Dedifferentiated amniotic fluid mesenchymal stem cell (primary cell): ENCODE data around the gene CELF2.
"Not testable (repeated sequence)": the region's sequence is repeated elsewhere in the genome, so short reads cannot be mapped to it uniquely, and the experiment has no call there.

Experiments
- DNase-seq: peaks from one replicate; pipeline ENCODE4 v3.0.0-alpha.2; 2016; ENCODE audit errors: extremely low spot score

Gene CELF2

DNA sequence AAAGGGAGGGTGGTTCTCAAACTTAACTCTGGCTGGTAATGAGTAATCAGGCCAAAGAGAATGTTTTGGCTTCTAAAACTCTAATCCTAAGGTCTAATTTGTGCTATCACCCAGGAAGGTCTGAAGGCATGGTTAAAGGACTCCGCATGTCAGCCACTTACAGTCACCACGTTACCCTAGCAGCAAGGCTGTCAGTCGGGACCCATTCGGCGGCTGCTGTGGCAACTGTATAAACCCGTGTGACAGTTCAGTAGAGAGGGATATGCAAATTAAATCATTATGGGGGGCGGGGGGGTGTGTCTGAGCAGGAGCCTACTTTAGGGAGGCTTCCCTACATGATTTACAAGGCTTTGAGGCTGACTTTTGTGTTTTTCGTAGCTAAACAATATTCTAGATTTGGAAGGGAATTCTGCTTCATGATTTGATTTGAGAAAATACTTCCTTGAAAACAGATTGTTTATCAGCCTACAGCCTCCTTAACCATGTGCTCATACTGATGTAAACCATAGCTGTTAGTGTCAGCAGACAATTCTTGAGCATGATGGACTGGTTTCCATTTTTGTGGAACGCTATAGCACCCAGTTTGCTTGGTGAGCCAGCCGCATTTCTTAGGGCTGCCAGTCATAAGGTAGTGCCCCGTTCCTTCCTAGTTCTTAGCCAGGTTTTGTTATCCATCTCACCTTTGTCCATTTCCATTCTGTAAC lies 309.4 kb downstream of the CELF2 start:
- no peak for DNase-seq

DNA sequence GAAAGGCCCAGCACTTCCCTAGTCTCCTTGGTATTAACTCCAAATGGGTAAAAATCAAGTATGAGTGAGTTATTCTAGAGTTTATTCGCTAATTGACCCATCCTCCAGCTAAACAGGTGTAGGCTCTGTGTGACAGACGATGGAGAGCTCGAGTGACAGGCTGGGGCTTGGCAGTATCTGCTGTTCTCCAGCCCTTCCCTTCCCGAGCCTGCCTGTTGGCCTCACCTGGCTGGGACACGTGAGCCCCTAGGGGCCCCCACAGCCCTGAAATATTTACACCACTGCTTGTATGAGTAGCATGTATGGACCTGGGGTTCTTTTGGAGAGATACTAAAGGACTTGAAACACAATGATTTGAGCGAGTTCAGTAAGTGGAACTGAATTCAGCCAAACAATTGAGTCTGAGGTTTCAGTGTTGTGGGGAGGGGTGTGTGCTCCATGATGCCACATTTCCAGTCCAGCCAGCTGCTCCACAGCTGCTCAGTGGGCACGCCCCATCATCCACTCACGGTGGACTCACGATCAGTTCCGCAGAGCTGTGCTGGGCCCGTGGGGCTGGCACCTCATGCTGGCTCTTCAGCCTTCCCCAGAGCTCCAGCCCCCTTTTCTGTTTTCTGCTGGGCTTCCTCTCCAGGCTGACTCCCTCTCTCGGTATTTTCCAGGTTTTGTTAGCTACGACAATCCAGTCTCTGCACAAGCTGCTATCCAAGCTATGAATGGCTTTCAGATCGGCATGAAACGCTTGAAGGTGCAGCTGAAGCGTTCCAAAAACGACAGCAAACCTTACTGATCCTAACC lies 310.8 kb downstream of the CELF2 start:
- DNase-seq = no peak

DNA sequence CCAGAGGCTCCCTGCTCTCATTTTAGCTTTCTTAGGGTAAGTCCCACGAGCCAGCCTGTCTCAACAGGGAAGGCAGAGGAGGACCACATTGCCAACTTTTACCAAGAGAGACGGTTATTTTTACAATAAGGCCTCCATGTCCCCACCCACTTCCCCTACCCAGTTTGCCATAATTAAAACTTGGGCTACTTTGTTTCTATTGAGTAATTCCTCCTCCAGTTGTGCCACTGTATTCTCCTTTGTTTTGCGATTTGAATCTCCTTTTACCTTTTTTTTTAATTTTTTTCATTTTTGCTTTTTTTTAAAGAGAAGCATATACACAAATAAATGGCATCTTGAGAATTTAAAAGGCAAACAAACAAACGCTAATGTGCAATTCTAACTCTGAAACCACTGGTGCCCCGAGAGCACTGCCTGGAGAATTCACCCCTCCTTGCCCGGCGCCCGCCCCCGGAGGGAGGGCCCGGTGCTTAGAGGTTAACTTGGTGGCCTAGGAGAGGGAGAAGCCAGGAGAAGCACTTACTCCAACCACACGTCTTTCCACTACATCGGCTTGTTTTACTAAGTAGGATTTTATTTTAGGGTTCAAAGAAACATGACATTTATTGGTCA lies 311.5 kb downstream of the CELF2 start:
- DNase-seq = no peak

DNA sequence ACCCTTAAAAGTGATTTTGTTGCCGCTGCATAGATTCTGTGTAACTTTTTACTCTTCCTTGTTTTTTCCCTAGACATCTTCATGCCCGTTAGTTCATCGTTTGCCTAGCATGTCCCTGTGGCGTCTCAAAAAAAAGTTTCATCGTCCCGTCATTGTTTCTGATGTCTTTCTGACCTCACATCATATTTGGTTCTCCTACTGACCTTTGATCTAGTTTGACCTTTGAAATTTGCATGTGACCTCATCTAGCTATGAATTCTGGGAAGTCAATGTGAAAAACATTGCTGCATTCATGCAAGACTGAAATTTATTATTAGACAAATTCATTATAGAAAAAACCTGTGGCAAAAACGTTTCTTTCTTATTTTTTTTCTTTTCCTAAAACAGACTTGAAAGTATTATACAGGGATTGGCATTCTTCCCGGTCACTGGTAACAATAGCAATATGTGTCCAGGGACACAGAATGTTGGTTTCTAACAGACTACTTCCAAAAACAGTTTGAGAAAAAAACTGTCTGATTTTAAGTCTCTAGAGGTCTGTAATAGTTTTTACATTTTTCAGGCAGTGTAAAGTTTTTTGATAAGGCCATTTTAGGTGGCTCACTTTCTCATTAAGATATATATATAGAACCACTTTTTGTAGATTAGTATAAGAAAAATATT lies 312.8 kb downstream of the CELF2 start:
- DNase-seq = no peak

DNA sequence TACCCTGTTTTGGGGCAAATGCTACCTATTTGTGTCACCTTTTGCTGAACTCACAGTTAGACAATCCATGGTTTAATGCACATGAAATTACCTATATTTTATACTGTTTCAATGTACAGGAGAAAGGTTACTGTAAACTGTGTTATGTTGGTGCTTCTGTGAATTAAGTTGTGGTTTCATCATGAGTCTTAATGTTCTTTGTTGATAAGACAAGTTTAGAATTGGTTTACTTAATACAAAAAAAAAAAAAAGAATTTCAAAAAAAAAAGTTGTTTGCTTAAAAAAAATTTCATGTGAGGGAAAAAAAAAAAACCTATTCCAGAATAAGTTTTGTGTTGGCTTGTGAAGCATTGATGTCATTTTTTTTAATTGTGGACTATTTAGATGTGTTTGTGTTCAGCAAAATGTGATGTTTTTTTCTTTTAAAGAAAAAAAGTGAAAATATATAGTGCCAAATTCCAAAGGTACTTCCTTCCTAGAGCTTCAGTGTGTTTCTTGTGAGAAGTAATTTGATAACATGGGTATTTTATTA lies 313.4 kb downstream of the CELF2 start:
- DNase-seq = no peak

DNA sequence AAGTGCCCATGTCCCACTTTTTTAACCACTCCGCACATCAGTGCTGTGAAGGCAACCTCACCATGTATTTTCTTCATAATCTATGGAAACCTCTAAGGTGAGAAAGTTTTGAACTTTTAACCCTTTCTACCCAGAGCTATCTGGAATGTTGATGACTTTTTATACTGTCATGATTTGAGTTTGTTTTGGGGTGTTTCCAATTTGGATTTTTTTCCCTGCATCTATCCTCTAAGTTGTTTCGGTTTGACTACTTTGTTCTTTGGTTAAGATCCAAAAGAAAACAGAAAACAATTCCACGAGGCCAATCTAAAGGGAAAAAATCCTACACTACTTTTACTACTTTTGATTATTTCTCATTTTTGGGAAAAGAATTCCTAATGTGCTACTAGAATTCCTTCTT lies 314.1 kb downstream of the CELF2 start:
- no peak for DNase-seq

DNA sequence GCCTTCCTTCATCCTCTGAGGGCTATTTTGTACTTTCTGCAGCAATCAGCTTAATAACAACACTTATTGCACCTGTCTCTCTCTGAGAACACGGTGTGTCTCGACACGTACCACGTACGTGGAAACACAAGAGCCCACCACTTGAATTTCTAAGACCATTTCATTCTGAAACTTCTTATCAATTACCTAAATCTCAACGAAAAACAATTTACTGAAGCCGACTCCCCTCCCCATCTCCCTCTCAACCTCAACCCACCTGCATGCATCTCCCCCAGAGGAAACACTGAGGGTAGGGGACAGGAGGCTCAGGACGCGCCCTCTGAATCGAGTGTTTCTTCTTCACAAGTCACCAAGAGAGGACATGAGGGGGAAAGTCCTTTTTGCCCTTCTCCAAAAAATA lies 315.2 kb downstream of the CELF2 start:
- no peak for DNase-seq

DNA sequence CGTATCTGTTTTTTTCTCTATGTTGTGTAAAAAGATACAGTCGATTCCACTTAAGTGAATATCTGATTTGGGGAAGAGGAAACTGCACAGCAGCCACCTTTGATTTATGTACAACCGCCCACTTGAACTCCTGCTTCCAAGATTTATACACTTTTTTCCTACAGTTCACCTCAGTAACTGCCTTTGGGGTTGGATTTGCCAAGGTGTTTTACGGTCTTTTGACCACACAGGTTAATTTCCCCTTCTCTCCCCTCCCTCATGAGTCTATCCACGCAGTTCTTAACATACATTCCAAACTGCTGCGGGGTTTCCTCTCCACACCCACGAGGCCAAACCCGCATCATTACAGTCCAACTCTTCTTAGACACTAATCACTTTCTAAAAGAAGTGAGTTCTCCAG lies 316.8 kb downstream of the CELF2 start:
- DNase-seq = no peak

DNA sequence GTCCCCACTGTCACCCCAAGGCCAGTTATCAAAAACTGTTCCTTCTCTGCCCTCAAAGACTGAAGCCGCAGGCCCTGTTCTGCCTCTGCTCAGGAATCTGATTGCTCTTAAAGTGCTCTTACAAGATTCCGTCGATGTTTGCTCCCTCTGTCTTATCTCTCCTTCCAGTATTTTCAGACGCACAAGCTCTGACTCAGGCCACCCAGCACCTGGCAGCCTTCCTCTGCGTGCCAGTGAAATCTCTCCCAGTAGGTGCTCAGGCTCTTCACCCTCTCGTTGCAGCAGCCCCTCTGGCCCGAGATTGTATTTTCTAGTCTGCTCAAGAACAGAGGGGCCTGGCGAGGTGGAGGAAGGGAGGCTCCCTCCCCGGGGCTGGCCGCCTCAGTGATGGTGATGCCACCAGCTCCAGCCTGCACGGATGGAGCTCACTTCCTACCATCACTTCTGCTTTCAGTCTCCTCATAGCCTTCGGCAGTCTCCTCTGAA lies 317.5 kb downstream of the CELF2 start:
- no peak for DNase-seq

DNA sequence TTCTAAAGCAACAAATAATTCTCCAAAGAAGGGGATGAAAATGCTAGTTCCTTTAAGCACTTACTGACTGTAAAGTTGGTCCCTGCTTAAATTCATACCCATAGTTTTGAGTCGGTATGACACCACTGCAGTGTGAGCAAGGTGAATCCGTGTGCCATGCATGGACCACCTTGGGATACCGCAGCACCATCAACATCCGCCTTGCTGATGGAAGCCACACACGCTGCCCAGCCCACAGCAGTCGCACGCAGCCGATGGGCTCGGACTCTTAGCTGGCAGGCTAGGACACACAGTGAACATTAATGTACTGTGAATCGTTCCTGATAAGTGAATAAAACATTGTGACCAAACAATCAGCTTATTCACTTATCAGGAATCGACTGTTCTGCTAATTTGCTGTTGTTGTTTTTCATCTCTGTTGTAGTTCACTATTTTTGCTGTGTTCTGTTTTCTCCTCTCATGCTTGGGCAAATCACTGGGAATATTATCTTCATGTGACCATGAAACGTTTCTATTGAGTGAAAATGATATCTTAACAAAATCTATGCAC lies 318.3 kb downstream of the CELF2 start:
- DNase-seq = no peak

DNA sequence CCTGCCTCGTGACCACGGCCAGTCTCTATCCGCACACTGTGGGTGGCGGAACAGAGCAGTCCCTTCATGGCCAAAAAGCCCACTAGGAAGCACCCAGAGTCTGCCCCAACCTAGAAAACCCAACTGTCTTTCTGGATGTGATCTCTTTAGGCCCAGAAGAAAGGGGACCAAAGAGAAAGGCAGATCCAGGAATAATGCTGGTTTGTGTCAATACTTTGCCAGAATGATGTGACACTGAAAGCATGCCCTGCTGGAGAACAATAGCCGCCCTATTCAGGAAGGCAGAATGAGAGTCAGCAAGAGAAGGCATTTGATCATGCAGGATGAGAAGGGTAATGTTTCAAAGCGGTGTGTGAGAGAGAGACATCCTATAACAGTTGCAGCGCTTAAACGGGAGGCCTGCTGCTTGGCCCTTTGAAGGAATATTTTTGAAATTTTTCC lies 319.1 kb downstream of the CELF2 start:
- DNase-seq = no peak

DNA sequence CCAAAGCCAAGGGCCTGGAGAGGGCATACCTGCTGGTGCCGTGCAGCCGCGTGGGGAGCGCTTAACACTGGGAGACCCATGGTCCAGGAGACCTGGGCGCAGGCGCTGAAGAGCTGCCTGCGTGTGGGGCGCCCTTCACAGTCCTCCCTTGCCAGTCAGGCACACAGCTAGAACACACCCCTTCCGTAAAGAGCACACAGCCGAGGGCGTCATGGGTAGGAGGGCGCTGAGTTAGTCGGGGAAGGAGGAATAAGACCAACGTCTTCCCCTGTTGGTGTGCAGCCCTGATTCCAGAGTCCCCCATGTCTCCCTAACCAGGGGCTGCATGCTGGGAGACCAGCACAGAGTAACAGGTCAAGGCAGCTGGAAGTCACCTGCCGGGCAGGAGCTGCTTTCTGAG lies 319.8 kb downstream of the CELF2 start:
- DNase-seq = no peak

DNA sequence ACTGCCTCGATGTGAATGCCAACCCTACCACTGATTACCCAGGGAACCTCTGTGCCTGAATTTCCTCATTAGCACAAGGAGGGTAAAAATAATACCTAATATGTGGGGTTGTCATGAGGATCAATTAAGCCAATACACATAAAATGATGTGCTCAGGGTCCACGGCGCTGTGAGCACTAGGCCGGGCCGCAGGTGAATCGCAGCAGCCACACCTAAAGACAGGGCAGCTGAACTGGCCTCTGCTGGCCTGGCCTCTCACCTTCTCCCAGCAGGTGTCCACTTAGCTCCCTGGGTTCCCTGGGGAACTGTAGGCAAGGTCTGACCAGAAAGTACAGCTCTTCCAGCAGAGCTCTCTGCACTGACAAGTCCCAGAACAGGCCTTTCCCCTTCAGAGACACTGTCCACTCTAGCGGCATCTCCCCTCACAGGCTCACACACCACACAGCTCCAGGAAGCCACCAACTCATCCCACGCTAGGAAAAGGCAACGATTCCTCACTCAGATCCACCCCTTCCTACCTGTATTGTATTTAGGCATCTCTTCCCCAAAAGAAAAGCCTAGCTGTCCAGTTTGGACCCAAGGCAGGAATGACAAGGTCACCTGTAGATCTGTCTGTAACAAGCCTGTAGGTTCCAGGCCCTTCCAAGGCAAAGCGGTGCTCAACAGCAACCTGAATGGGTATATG lies 320.6 kb downstream of the CELF2 start:
- DNase-seq = no peak

DNA sequence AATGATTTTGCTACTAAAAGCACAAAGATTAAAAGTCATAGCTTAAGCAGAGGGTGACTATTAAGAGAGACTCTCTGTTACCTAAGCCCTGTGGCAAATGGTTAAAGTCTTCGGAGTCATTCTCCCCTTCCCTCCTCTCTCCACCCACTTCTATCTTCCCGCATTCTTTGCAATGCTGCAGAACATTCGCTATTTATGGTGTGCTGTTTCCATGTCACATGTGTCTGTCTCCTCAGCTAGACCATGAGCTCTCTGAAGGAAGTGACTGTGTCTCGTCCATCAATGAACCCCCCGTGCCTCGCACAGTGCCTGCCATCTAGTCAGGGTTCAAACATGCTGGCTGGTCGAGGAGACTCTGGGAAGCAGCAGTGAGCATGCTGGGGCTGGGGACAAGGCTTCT lies 321.3 kb downstream of the CELF2 start:
- no peak for DNase-seq

DNA sequence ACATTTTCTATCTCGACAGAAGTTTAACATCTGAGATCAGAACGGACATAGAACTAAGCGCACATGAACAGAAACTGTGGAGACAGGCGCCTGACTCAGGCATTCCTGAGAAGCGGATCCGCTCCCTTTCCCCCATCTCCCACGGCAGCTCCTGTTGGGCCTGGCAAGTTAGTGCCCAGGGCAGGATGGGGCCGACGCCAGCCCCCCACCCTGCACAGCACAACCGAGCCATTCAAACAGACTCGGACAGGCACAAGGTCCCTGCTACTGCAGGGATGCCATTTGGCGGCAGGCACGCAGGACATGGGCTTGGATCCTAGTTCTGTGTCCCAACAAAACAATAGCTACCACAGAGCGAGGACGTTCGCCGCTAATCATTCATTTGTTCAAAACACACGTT lies 322.0 kb downstream of the CELF2 start:
- no peak for DNase-seq

DNA sequence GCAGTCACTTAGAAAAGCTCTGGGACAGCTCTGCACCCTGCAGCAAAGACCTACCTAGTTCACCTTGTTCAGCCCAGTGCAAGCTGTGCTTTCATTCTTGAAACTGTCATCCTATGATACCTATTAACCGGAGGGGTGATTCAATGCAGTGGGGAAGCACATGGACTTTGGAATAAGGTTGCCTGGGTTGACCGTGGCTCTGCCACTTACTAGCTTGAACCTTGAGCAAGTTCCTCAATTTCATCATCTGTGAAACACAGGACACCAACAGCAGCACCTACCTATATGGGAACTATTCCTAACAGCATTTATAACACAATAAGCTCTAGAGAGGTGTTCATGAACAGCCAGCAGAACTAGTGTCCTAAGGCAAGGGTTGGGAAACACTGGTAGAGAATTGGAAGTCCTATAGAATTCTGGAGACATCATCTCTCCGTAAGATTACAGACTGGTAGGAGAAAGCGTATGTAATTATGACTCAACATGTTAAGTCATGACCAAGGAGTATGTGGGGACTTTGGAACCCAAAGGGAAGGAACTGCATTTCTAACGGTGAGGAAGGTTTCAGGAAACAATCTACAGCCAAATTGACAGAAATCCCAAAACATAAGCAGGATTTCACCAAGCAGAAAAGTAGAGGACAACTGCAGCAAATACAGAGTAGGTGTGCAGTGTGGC lies 323.8 kb downstream of the CELF2 start:
- no peak for DNase-seq

DNA sequence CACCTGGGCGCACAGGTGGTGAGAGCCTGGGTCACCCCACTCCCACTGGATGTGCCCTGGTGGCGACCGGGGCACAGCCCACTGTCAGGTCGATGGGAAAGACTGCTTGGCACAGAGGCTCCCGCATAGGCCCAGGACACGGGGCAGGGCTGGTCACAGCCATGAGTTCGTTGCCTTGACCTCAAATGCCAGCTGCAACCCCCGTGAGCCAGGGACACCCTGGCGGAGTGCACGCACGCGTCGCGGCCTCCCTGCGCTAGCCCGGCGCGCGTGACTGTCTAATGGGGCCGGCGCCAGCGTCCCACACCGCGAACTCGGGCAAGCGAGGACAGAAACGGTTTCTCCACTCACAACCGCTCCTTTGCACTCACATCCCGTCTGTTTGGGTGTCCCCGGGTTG lies 326.4 kb downstream of the CELF2 start:
- no peak for DNase-seq

DNA sequence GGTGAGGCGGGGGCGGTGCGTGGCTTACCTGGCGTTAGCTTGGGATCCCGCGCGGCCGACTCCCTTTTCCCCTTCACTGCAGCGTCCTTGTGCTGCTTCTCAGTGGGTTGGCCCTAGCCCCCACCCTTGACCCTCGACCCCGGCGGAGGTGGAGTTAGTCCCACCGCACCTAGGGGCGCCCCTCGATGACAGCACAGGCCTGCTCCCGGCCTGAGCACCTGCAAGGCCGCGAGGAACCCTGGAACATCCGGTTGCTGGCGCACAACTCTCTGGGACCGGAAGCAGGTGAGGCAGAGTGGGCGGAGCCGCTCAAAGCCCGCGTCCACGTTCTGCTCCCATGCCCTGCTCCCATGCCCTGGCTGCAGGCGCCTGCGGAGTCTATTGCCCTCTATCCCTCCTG lies 326.9 kb downstream of the CELF2 start:
- no peak for DNase-seq

DNA sequence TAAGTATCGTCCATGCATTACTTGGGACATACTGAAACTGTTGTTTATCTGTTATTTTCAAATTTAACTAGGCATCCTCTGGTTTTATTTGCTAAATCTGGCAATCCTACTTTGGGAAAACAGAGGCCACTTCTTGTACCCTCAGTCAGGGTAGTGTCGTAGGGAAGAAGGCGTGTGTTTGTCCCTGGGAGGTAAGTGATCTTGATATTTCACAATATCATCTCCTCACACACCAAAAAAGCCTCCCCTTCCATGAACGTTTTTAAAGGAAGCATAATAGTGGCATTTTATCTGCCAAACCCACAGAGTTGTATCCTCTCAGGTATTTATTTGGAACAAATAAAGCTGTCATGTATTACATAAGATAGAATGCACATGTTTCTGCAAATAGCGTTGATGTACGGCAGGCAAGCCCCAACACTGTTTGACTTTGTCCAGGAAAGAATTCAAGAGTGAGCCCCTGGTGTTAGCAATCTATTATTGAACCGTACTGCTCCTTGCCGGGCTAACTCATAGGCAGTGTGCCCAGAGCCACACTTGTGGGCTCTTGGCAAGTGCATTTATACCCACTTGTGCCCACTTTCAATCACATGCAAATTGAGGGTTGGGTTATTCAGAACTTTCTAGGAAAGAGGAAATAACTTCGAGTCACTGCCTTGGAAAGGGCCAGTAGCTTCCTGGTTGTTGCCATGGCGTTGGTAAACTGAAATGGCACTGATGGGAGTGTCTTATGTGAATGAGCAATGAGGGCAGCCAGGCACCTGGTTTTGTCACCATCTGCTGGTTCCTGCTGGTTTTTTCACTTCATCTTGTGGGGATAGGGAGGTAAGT lies 327.8 kb downstream of the CELF2 start:
- no peak for DNase-seq

DNA sequence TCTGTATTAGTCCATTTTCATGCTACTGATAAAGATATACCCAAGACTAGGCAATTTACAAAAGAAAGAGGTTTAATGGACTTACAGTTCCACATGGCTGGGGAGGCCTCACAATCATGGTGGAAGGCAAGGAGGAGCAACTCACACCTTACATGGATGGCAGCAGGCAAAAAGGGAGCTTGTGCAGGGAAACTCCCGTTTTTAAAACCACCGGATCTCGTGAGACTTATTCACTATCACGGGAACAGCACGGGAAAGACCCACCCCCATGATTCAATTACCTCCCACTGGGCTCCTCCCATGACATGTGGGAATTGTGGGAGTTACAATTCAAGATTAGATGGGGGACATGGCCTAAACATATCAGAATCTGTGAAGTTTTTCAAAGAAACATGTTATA lies 329.9 kb downstream of the CELF2 start:
- not testable (repeated sequence) for DNase-seq
